HFF-Myc (cell line): ENCODE measurements around the gene IL2RA.
A peak's percentile ranks its signal among the peaks of the same experiment; 100 is the strongest.

ENCODE experiments used
- DNase-seq: peaks from one replicate; pipeline ENCODE4 v3.0.0-alpha.2; 2011; ENCODE audit warnings: low read depth; ENCODE audit errors: extremely low read depth
- H3K4me3 ChIP-seq: replicated peaks from 2 replicates; pipeline ENCODE4 v1.5.1; 2011; ENCODE audit warnings: low read depth, mild to moderate bottlenecking, control low read depth, low read length
- CTCF ChIP-seq: IDR thresholded peaks from 2 replicates; pipeline ENCODE4 v1.5.1; 2012; ENCODE audit warnings: mild to moderate bottlenecking, low read depth, low read length, control low read depth; ENCODE audit errors: missing control alignments

IL2RA gene

GRCh38 chr10:6050801-6051445 lies 11.2 kb downstream of the IL2RA start:
- TF ChIP-seq CTCF = peak; percentile 22
- peak; percentile 14 for DNase-seq
- peak overlapping the region; percentile 5 for H3K4me3 ChIP-seq

GRCh38 chr10:6049031-6049400 lies 13.2 kb downstream of the IL2RA start:
- TF ChIP-seq CTCF = no peak
- no peak for DNase-seq

GRCh38 chr10:6048281-6049030 lies 13.7 kb downstream of the IL2RA start:
- DNase-seq = no peak
- H3K4me3 ChIP-seq = no peak overlapping the region
- TF ChIP-seq CTCF = no peak

More at GRCh38 chr10:6049031-6049400, 13.2 kb downstream of the IL2RA start:
- no peak overlapping the region for H3K4me3 ChIP-seq

GRCh38 chr10:6047847-6048246 lies 14.3 kb downstream of the IL2RA start:
- TF ChIP-seq CTCF = no peak
- DNase-seq = no peak
- H3K4me3 ChIP-seq = no peak overlapping the region

GRCh38 chr10:6046773-6047611 lies 15.2 kb downstream of the IL2RA start:
- no peak for TF ChIP-seq CTCF
- DNase-seq = no peak
- no peak overlapping the region for H3K4me3 ChIP-seq

- no peak for TF ChIP-seq CTCF
- no peak for DNase-seq
- H3K4me3 ChIP-seq = no peak overlapping the region
Observed at GRCh38 chr10:6045878-6046772, 16.0 kb downstream of the IL2RA start.
